ENCODE data around the gene NINJ2. TPM values are rescaled to one million over a fixed set of nuclear protein-coding genes. Genes with fewer than 3 reads are reported as not detected.

Gene NINJ2
- total RNA-seq, 1 donor from 2014 or later = 0.69 TPM

DNA sequence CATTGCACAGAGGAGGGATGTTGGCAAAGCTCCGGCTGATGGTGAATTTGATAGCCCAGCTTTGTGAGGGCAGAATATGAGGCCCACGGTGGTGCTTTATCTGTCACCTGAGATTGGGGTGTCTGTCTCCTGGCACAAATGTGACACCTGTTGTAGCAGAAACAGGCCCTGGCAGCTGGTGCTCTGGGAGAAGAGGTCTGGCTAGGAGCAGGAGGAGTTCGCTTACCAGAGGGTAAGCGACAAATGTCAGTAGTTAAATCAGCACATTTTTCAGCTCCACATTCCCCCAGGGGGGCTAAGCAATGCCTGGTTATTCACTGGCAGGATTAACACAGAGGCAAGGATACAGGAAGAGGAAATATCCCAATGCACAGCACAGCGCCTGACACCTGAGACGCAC is 132.4 kb downstream of the NINJ2 start:
- no peak overlapping the region for H3K27ac Mint-ChIP-seq
- DNase-seq (ENCODE audit: low spot score in 2 of 2, unreplicated experiment in 2 of 2) = no peak
- TF ChIP-seq, protein P1, sequence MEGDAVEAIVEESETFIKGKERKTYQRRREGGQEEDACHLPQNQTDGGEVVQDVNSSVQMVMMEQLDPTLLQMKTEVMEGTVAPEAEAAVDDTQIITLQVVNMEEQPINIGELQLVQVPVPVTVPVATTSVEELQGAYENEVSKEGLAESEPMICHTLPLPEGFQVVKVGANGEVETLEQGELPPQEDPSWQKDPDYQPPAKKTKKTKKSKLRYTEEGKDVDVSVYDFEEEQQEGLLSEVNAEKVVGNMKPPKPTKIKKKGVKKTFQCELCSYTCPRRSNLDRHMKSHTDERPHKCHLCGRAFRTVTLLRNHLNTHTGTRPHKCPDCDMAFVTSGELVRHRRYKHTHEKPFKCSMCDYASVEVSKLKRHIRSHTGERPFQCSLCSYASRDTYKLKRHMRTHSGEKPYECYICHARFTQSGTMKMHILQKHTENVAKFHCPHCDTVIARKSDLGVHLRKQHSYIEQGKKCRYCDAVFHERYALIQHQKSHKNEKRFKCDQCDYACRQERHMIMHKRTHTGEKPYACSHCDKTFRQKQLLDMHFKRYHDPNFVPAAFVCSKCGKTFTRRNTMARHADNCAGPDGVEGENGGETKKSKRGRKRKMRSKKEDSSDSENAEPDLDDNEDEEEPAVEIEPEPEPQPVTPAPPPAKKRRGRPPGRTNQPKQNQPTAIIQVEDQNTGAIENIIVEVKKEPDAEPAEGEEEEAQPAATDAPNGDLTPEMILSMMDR (IDR thresholded peaks at IDR 0.05; ENCODE audit: unreplicated experiment) = no peak
- H3K27me3 Mint-ChIP-seq (ENCODE audit: low read depth) = peaks cover 17% of the 10 kb centered on the region
- H3K4me1 Mint-ChIP-seq = no peaks in the 10 kb centered on the region
- peaks cover 26% of the 10 kb centered on the region for H3K9me3 Mint-ChIP-seq
- peaks cover 3% of the 10 kb centered on the region for H3K36me3 Mint-ChIP-seq
- H3K4me3 Mint-ChIP-seq = no peak overlapping the region

DNA sequence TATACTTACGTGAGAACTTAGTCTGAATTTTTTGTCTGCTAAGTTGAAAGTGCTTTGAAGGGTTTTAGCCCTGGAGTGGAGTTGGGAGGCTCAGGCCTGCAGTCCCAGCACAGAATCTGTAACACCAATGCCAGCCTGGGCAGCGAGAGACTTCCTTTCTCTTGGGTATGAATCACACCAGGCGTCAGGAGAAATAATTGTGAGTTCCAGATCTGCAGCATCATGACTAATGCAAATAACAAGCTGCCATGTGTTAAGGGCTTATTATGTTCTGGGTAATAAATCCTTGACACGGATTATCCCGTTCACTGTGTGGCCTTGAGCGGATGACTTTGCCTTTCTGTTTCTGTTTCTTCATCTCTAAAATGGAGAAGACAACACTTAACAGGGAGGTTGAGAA is 132.9 kb downstream of the NINJ2 start:
- TF ChIP-seq, protein P1 (IDR thresholded peaks at IDR 0.05; ENCODE audit: unreplicated experiment) = no peak
- H3K27me3 Mint-ChIP-seq (ENCODE audit: low read depth) = peaks cover 16% of the 10 kb centered on the region
- H3K4me3 Mint-ChIP-seq = no peak overlapping the region
- no peak for DNase-seq (ENCODE audit: low spot score in 2 of 2, unreplicated experiment in 2 of 2)
- peaks cover 3% of the 10 kb centered on the region for H3K36me3 Mint-ChIP-seq
- no peak overlapping the region for H3K27ac Mint-ChIP-seq
- H3K4me1 Mint-ChIP-seq = no peaks in the 10 kb centered on the region
- H3K9me3 Mint-ChIP-seq = peaks cover 26% of the 10 kb centered on the region

DNA sequence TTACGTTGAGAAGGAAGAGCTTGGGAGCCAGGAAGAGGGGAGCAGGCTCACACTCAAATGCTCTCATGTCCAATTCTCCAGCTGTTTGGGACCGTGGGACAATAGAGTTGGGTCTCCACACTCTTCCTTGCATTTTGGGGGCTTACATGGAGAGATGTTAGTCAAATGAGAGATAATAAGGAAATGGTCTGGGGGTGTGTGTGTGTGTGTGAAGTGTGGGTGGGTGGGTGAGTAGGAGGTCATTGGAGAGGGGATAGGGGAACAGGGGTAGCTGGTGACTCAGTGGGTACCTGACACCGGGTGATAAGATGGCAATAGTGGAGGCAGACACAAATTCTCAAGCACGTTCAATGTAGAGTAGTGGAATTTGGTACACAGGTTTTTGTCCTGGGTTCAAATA is 135.5 kb downstream of the NINJ2 start:
- H3K9me3 Mint-ChIP-seq = peaks cover 25% of the 10 kb centered on the region
- H3K4me3 Mint-ChIP-seq = no peak overlapping the region
- TF ChIP-seq, protein P1 (IDR thresholded peaks at IDR 0.05; ENCODE audit: unreplicated experiment) = no peak
- no peak for DNase-seq (ENCODE audit: low spot score in 2 of 2, unreplicated experiment in 2 of 2)
- no peak overlapping the region for H3K27ac Mint-ChIP-seq
- H3K4me1 Mint-ChIP-seq = peaks cover 8% of the 10 kb centered on the region
- H3K36me3 Mint-ChIP-seq = peaks cover 3% of the 10 kb centered on the region
- H3K27me3 Mint-ChIP-seq (ENCODE audit: low read depth) = peaks cover 19% of the 10 kb centered on the region

DNA sequence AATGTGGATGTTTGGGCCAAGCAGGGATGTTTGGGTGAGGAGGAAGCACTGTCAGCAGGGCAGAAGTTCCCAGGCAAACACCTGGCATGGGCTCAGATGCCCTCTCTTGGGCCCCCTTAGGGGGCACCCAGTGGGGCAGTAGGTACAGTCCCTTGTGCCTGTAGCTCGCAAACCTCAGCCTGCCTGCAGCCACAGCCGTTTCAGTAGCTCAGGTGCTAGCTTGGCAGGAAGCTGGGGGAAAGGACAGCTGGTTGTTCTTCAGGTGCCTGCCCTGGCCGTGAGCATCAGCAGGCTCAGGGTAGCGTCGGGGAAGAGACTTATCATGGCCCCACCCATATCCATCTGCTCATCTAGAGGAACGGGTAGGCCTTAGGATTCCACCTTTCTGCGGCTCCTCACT is 136.0 kb downstream of the NINJ2 start:
- TF ChIP-seq, protein P1 (IDR thresholded peaks at IDR 0.05; ENCODE audit: unreplicated experiment) = no peak
- no peak for DNase-seq (ENCODE audit: low spot score in 2 of 2, unreplicated experiment in 2 of 2)
- no peak overlapping the region for H3K27ac Mint-ChIP-seq
- H3K4me1 Mint-ChIP-seq = peaks cover 8% of the 10 kb centered on the region
- peaks cover 21% of the 10 kb centered on the region for H3K27me3 Mint-ChIP-seq (ENCODE audit: low read depth)
- H3K4me3 Mint-ChIP-seq = no peak overlapping the region
- peaks cover 21% of the 10 kb centered on the region for H3K9me3 Mint-ChIP-seq
- peaks cover 3% of the 10 kb centered on the region for H3K36me3 Mint-ChIP-seq

DNA sequence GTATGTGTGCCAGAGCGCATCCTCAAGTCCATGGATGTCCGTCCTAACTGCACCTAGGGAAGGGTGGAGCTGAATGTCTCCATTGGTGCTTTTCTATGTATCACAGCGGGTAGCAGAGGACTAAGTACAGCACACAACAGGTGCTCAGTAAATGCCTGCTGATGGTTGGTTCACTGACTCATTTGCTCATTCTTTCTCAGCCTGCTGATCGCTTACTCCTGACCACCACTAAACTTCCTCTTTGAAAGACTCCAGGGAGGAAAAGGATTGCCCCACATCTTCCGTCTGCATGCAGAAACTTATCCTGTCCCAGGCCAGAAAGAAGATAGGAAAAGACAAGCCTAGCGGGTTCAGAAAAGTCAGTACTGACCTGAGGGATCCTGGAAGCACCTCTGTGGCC is 137.2 kb downstream of the NINJ2 start:
- DNase-seq (ENCODE audit: low spot score in 2 of 2, unreplicated experiment in 2 of 2) = no peak
- H3K27me3 Mint-ChIP-seq (ENCODE audit: low read depth) = peaks cover 33% of the 10 kb centered on the region
- peaks cover 8% of the 10 kb centered on the region for H3K4me1 Mint-ChIP-seq
- H3K9me3 Mint-ChIP-seq = peaks cover 17% of the 10 kb centered on the region
- peaks cover 3% of the 10 kb centered on the region for H3K36me3 Mint-ChIP-seq
- H3K27ac Mint-ChIP-seq = no peak overlapping the region
- TF ChIP-seq, protein P1 (IDR thresholded peaks at IDR 0.05; ENCODE audit: unreplicated experiment) = no peak
- no peak overlapping the region for H3K4me3 Mint-ChIP-seq

All from mesothelial cell of epicardium (in vitro differentiated cells).